NCI-H146 treated with DMSO at 0.1 percent for 48 hours (cell line): ENCODE measurements around the gene RETREG3.
"Not testable (repeated sequence)": the region's sequence is repeated elsewhere in the genome, so short reads cannot be mapped to it uniquely, and the experiment has no call there.

Source experiments
- DNase-seq: peaks from one replicate; lab custom pipeline; 2025; ENCODE audit not compliant: unreplicated experiment; lab: John Stamatoyannopoulos, UW

The RETREG3 gene

GRCh38 chr17:42554250-42555121 is 54.7 kb downstream of the RETREG3 start:
- peak; percentile 70 for DNase-seq

GRCh38 chr17:42553866-42554249 is 55.3 kb downstream of the RETREG3 start:
- no peak for DNase-seq

- DNase-seq, result no peak
These were observed 55.9 kb downstream of the RETREG3 start for GRCh38 chr17:42553161-42553818.

- DNase-seq, result not testable (repeated sequence)
These were observed 56.4 kb downstream of the RETREG3 start, which contains the start of gene HSD17B1 for GRCh38 chr17:42552736-42553135. HSD17B1 (plus strand) TSS chr17:42552923; CDS start chr17:42552934, 11 bp downstream.

GRCh38 chr17:42548993-42549755 is 60.0 kb downstream of the RETREG3 start:
- no peak for DNase-seq

- DNase-seq, result peak; percentile 81
These were observed 60.9 kb downstream of the RETREG3 start for GRCh38 chr17:42548070-42548837.

GRCh38 chr17:42547698-42548069 is 61.5 kb downstream of the RETREG3 start:
- no peak for DNase-seq

GRCh38 chr17:42547001-42547461 is 62.1 kb downstream of the RETREG3 start:
- no peak for DNase-seq

GRCh38 chr17:42545755-42546505 is 63.2 kb downstream of the RETREG3 start:
- not testable (repeated sequence) for DNase-seq

- no peak for DNase-seq
These were observed 64.3 kb downstream of the RETREG3 start for GRCh38 chr17:42544874-42545283.

GRCh38 chr17:42543190-42544079 is 65.7 kb downstream of the RETREG3 start:
- no peak for DNase-seq

- no peak for DNase-seq
These were observed 67.9 kb downstream of the RETREG3 start for GRCh38 chr17:42541041-42541833.

- not testable (repeated sequence) for DNase-seq
These were observed 68.6 kb downstream of the RETREG3 start for GRCh38 chr17:42540558-42540957.

GRCh38 chr17:42538482-42538881 is 70.7 kb downstream of the RETREG3 start:
- DNase-seq, result no peak

- DNase-seq, result no peak
These were observed 71.2 kb downstream of the RETREG3 start for GRCh38 chr17:42537826-42538451.

GRCh38 chr17:42537156-42537805 is 71.9 kb downstream of the RETREG3 start:
- DNase-seq, result no peak
